Activated CD8-positive, alpha-beta memory T cell treated with anti-CD3 and anti-CD28 coated beads for 36 hours (primary cell): ENCODE measurements around the gene CYP19A1. TPM values are rescaled to one million over a fixed set of nuclear protein-coding genes. Genes with fewer than 3 reads are reported as not detected.

Source experiments
- CTCF ChIA-PET: fragments of 350-600 bp; sonication (Branson Sonifier 250); formaldehyde crosslinking; loops from one replicate; lab custom pipeline; 2021; ENCODE audit warnings: antibody characterized with exemption; lab: Charles Lee
- POLR2A ChIA-PET: fragments of 350-600 bp; sonication (Branson Sonifier 250); formaldehyde crosslinking; loops from one replicate; lab custom pipeline; 2021; ENCODE audit warnings: antibody characterized with exemption; lab: Charles Lee
- total RNA-seq, 2 experiments: library from RNA; stranded (reverse); gene quantifications; one replicate each; pipeline ENCODE4 v1.2.3, GENCODE V29; 2021

Gene CYP19A1
- total RNA-seq, 2 experiments from 2014 or later = not detected

GRCh38 chr15:51237816-51238215 lies 100.6 kb downstream of the CYP19A1 start:
- ChIA-PET CTCF (no interaction called here), POLR2A (no interaction called here)

GRCh38 chr15:51234176-51234927 lies 104.0 kb downstream of the CYP19A1 start:
- ChIA-PET POLR2A (no interaction called here), CTCF (no interaction called here)

- ChIA-PET CTCF (no interaction called here), POLR2A (no interaction called here)
Measured at GRCh38 chr15:51232581-51232980, 105.8 kb downstream of the CYP19A1 start.

GRCh38 chr15:51229907-51230330 lies 108.5 kb downstream of the CYP19A1 start:
- POLR2A ChIA-PET = no interaction called here
- CTCF ChIA-PET = no interaction called here

- CTCF ChIA-PET = no interaction called here
- POLR2A ChIA-PET = no interaction called here
Measured at GRCh38 chr15:51227940-51228732, 110.3 kb downstream of the CYP19A1 start.

GRCh38 chr15:51226576-51227210 lies 111.7 kb downstream of the CYP19A1 start:
- POLR2A ChIA-PET = no interaction called here
- CTCF ChIA-PET = no interaction called here

- ChIA-PET POLR2A (no interaction called here), CTCF (no interaction called here)
Measured at GRCh38 chr15:51224428-51224827, 114.0 kb downstream of the CYP19A1 start.

- ChIA-PET POLR2A (no interaction called here), CTCF (no interaction called here)
Measured at GRCh38 chr15:51223771-51224229, 114.6 kb downstream of the CYP19A1 start.

GRCh38 chr15:51218299-51218938 lies 120.0 kb downstream of the CYP19A1 start:
- ChIA-PET CTCF (no interaction called here), POLR2A (no interaction called here)

GRCh38 chr15:51212909-51213308 lies 125.5 kb downstream of the CYP19A1 start:
- POLR2A ChIA-PET = no interaction called here
- CTCF ChIA-PET = no interaction called here

GRCh38 chr15:51212239-51212638 lies 126.2 kb downstream of the CYP19A1 start:
- ChIA-PET POLR2A (no interaction called here), CTCF (no interaction called here)

- ChIA-PET POLR2A (no interaction called here), CTCF (interaction anchor here (1.2 kb wide), 1 partner anchor 42 kb away, joined by 3 read pairs; no protein-coding TSS in a partner anchor)
Measured at GRCh38 chr15:51205050-51205975, 133.1 kb downstream of the CYP19A1 start.

- ChIA-PET CTCF (no interaction called here), POLR2A (no interaction called here)
Measured at GRCh38 chr15:51203797-51204196, 134.6 kb downstream of the CYP19A1 start.

- ChIA-PET POLR2A (no interaction called here), CTCF (no interaction called here)
Measured at GRCh38 chr15:51202783-51203182, 135.6 kb downstream of the CYP19A1 start.

- CTCF ChIA-PET = no interaction called here
- POLR2A ChIA-PET = no interaction called here
Measured at GRCh38 chr15:51201581-51201980, 136.8 kb downstream of the CYP19A1 start.

- ChIA-PET POLR2A (no interaction called here), CTCF (no interaction called here)
Measured at GRCh38 chr15:51200792-51201191, 137.6 kb downstream of the CYP19A1 start.

- ChIA-PET CTCF (no interaction called here), POLR2A (no interaction called here)
Measured at GRCh38 chr15:51199541-51199940, 138.9 kb downstream of the CYP19A1 start.

GRCh38 chr15:51198701-51199232 lies 139.6 kb downstream of the CYP19A1 start:
- POLR2A ChIA-PET = no interaction called here
- CTCF ChIA-PET = interaction anchor here (0.6 kb wide), 1 partner anchor 53 kb away, joined by 3 read pairs; no protein-coding TSS in a partner anchor
